Measurements from ENCODE around the gene AGPAT2. TPM values are rescaled to one million over a fixed set of nuclear protein-coding genes. Genes with fewer than 3 reads are reported as not detected.
A peak's percentile ranks its signal among the peaks of the same experiment; 100 is the strongest.

The AGPAT2 gene
- total RNA-seq, 2 experiments from 2014 or later, result 17.2 to 18.8 TPM

- H3K4me1 Mint-ChIP-seq, result peaks cover 41% of the 10 kb centered on the region
- ChIA-PET CTCF (interaction anchor here (1.2 kb wide), 1 partner anchor 12 kb away, joined by 3 read pairs; no protein-coding TSS in a partner anchor), POLR2A (interaction anchor here (2.8 to 4.2 kb wide), 2 partner anchors 24 to 187 kb away, joined by 16 to 29 read pairs; no protein-coding TSS in a partner anchor)
- peak overlapping the region; percentile 93 for H3K4me3 Mint-ChIP-seq
- H3K36me3 Mint-ChIP-seq (ENCODE audit: low read depth), result peaks cover 44% of the 10 kb centered on the region
- H3K27ac Mint-ChIP-seq, result no peak overlapping the region
- H3K9me3 Mint-ChIP-seq, result no peaks in the 10 kb centered on the region
- DNase-seq, result no peak
- no peaks in the 10 kb centered on the region for H3K27me3 Mint-ChIP-seq
These were observed 38.4 kb upstream of the AGPAT2 start for GRCh38 chr9:136725612-136726011.

DNA sequence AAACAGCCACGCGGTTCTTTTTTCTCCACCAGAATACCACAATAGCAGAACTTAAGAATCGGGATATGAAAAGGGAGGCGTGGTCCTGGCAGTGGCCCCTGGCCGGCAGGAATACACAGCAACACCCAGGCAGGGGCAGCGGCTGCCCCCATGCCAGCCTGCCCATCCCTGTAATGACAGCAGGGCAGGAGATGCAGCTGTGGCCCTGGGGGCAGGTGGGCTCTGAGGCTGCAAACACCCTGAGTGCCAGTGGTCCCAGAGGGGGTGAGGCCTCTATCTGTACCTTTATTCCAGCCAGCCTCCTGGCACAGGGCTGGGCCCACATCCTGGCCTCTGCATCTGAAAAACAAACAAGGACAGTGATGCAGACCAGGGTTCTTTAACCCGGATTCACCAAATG is 37.5 kb upstream of the AGPAT2 start:
- H3K27ac Mint-ChIP-seq, result no peak overlapping the region
- peaks cover 44% of the 10 kb centered on the region for H3K36me3 Mint-ChIP-seq (ENCODE audit: low read depth)
- no peak overlapping the region for H3K4me3 Mint-ChIP-seq
- no peaks in the 10 kb centered on the region for H3K9me3 Mint-ChIP-seq
- ChIA-PET POLR2A (no interaction called here), CTCF (interaction anchor here (1.2 kb wide), 1 partner anchor 11 kb away, joined by 3 read pairs; no protein-coding TSS in a partner anchor)
- no peak for DNase-seq
- peaks cover 41% of the 10 kb centered on the region for H3K4me1 Mint-ChIP-seq
- no peaks in the 10 kb centered on the region for H3K27me3 Mint-ChIP-seq

GRCh38 chr9:136723989-136724388 is 36.7 kb upstream of the AGPAT2 start:
- Mint-ChIP-seq H3K9me3 (no peaks in the 10 kb centered on the region), H3K4me1 (peaks cover 38% of the 10 kb centered on the region), H3K27me3 (no peaks in the 10 kb centered on the region), H3K27ac (no peak overlapping the region), H3K36me3 (ENCODE audit: low read depth) (peaks cover 44% of the 10 kb centered on the region), H3K4me3 (no peak overlapping the region)
- no peak for DNase-seq
- CTCF ChIA-PET, result no interaction called here
- POLR2A ChIA-PET, result interaction anchor here (0.9 kb wide), 1 partner anchor 10 kb away, joined by 4 read pairs; no protein-coding TSS in a partner anchor

- Mint-ChIP-seq H3K27me3 (no peaks in the 10 kb centered on the region), H3K9me3 (no peaks in the 10 kb centered on the region), H3K27ac (no peak overlapping the region), H3K36me3 (ENCODE audit: low read depth) (peaks cover 44% of the 10 kb centered on the region), H3K4me3 (no peak overlapping the region), H3K4me1 (peaks cover 38% of the 10 kb centered on the region)
- DNase-seq, result no peak
- POLR2A ChIA-PET, result interaction anchor here (0.9 kb wide), 1 partner anchor 10 kb away, joined by 4 read pairs; no protein-coding TSS in a partner anchor
- CTCF ChIA-PET, result no interaction called here
These were observed 36.2 kb upstream of the AGPAT2 start for GRCh38 chr9:136723362-136723976.

- no peaks in the 10 kb centered on the region for H3K27me3 Mint-ChIP-seq
- POLR2A ChIA-PET, result interaction anchor here (1.0 kb wide), 1 partner anchor 22 kb away, joined by 3 read pairs; no protein-coding TSS in a partner anchor
- CTCF ChIA-PET, result interaction anchor here (0.7 kb wide), 1 partner anchor 15 kb away, joined by 3 read pairs; no protein-coding TSS in a partner anchor
- no peak overlapping the region for H3K4me3 Mint-ChIP-seq
- peaks cover 44% of the 10 kb centered on the region for H3K36me3 Mint-ChIP-seq (ENCODE audit: low read depth)
- peaks cover 38% of the 10 kb centered on the region for H3K4me1 Mint-ChIP-seq
- H3K27ac Mint-ChIP-seq, result no peak overlapping the region
- no peaks in the 10 kb centered on the region for H3K9me3 Mint-ChIP-seq
- no peak for DNase-seq
These were observed 35.7 kb upstream of the AGPAT2 start for GRCh38 chr9:136722969-136723356.

GRCh38 chr9:136722093-136722968 is 35.1 kb upstream of the AGPAT2 start:
- no peaks in the 10 kb centered on the region for H3K9me3 Mint-ChIP-seq
- no peaks in the 10 kb centered on the region for H3K27me3 Mint-ChIP-seq
- H3K27ac Mint-ChIP-seq, result no peak overlapping the region
- no peak for DNase-seq
- H3K4me3 Mint-ChIP-seq, result no peak overlapping the region
- H3K4me1 Mint-ChIP-seq, result peaks cover 35% of the 10 kb centered on the region
- POLR2A ChIA-PET, result interaction anchor here (1.0 to 1.2 kb wide), 2 partner anchors 21 to 28 kb away, joined by 3 read pairs; no protein-coding TSS in a partner anchor
- peaks cover 41% of the 10 kb centered on the region for H3K36me3 Mint-ChIP-seq (ENCODE audit: low read depth)
- CTCF ChIA-PET, result interaction anchor here (0.7 kb wide), 1 partner anchor 14 kb away, joined by 3 read pairs; no protein-coding TSS in a partner anchor

DNA sequence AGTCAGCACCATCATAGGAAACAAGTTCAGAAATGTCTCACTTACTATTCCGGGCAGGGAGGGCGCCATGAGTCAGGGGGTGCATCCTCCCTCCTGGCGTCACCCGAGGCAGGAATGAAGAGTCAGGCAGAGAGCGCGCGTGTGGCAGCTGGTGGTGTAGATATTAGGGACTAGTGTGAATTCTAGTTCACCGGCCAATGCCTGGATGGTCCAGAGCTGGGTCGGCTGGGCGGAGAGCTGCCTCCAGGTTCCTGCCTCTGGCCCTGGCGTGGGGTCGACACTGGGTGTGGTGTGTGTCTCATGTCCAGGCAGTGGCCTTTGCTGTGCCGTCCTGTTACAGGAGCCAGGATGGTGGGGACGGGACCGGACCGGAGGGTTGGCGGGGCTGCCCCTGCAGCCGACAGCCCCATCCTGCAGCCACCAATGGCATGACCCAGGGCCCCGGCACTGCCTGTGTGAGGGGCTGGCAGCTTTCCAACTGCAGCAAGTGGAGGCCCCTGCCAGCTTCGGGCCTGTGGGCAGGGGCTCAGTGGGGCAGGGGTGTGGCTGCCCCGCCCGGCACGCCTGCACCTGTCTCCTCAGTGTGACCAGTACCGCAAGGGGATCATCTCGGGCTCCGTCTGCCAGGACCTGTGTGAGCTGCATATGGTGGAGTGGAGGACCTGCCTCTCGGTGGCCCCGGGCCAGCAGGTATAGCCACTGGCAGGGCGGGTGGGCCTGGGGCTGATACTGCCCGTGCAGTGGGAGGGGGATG is 34.3 kb upstream of the AGPAT2 start:
- no peak for DNase-seq
- H3K9me3 Mint-ChIP-seq, result no peaks in the 10 kb centered on the region
- POLR2A ChIA-PET, result interaction anchor here (0.8 to 1.2 kb wide), 2 partner anchors 21 to 28 kb away, joined by 3 read pairs; no protein-coding TSS in a partner anchor

GRCh38 chr9:136720898-136721338 is 33.7 kb upstream of the AGPAT2 start:
- Mint-ChIP-seq H3K9me3 (no peaks in the 10 kb centered on the region), H3K27ac (no peak overlapping the region), H3K27me3 (peaks cover 1% of the 10 kb centered on the region), H3K4me3 (no peak overlapping the region), H3K36me3 (ENCODE audit: low read depth) (peaks cover 29% of the 10 kb centered on the region), H3K4me1 (peaks cover 24% of the 10 kb centered on the region)
- ChIA-PET POLR2A (interaction anchor here (0.8 kb wide), 1 partner anchor 20 kb away, joined by 3 read pairs; no protein-coding TSS in a partner anchor), CTCF (interaction anchor here (1.0 kb wide), 1 partner anchor 9 kb away, joined by 4 read pairs; no protein-coding TSS in a partner anchor)
- DNase-seq, result no peak

More for the DNA sequence above, 34.3 kb upstream of the AGPAT2 start:
- Mint-ChIP-seq H3K27me3 (no peaks in the 10 kb centered on the region), H3K4me1 (peaks cover 30% of the 10 kb centered on the region), H3K27ac (no peak overlapping the region), H3K36me3 (ENCODE audit: low read depth) (peaks cover 35% of the 10 kb centered on the region), H3K4me3 (no peak overlapping the region)
- CTCF ChIA-PET, result interaction anchor here (1.0 kb wide), 1 partner anchor 9 kb away, joined by 4 read pairs; no protein-coding TSS in a partner anchor

DNA sequence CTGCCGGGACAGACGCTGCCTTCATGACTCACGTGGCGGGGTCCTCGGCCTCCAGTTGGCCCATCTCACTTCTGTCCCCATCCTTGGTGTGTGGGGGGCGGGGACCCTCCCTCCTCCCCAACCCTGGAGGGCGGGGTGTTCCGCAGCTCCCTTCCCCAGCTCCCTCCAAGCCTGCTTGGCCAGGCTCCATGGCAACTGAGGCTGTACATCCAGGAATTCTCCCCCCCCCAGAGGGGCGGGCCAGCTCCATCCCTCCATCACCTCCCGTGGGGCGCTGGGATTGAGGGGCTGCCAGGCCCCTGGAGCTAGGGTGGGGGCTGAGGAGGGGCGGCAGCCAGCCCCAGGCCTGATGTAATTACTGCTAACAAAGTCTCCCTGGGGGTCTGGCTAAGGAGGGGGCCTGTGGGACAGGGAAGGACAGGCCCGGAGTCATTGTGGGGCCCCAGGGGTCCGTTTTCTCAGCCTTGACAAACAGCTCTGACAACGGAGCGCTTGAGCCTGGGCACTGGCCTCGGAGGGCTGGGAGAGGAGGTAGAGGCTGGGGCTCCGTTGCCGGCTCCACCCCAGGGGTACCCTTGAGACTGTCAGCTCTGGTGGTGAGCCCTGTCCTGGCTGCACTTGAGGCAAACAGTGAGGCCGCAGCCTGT is 33.1 kb upstream of the AGPAT2 start:
- ChIA-PET POLR2A (interaction anchor here (0.8 kb wide), 1 partner anchor 20 kb away, joined by 3 read pairs; no protein-coding TSS in a partner anchor), CTCF (interaction anchor here (1.0 kb wide), 1 partner anchor 10 kb away, joined by 4 read pairs; no protein-coding TSS in a partner anchor)
- H3K36me3 Mint-ChIP-seq (ENCODE audit: low read depth), result peaks cover 24% of the 10 kb centered on the region

DNA sequence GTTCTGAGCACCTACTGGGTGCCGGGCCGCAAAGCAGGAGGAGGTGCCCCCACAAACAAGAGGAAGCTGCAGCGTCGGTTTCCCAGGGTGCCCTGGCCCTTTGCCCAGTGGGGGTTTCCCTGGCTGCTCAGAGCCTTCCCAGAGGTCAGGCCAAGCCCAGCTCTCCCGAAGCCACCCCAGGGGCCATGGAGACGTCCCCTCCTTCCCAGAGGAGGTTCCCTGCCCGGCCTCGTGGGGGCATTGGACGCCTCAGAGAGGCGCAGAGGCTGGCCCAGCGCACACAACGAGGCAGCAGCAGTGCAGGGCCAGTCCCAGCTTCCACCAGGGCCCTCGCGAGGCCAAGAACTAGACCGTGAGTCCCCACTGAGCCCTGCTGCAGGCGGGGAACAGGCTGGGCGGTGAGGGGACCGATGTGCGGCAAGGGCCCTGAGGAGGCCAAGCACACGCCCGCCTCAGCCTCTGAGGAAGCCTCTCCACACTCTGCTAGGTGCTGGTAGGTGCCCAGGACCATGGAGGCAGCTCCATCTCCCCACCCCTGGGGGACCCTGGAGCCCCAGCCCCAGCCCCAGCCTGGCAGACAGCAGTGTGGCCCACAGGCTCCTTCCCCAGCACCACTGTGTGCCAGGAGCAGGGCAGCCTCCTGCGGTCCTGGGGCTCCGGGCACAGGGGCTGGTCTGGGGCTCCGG is 32.1 kb upstream of the AGPAT2 start:
- peaks cover 13% of the 10 kb centered on the region for H3K4me1 Mint-ChIP-seq
- no peaks in the 10 kb centered on the region for H3K9me3 Mint-ChIP-seq
- H3K36me3 Mint-ChIP-seq (ENCODE audit: low read depth), result peaks cover 16% of the 10 kb centered on the region
- ChIA-PET POLR2A (interaction anchor here (1.7 kb wide), 1 partner anchor 8 kb away, joined by 15 read pairs; no protein-coding TSS in a partner anchor), CTCF (no interaction called here)
- no peak overlapping the region for H3K4me3 Mint-ChIP-seq
- peaks cover 3% of the 10 kb centered on the region for H3K27me3 Mint-ChIP-seq
- DNase-seq, result no peak
- no peak overlapping the region for H3K27ac Mint-ChIP-seq

More for the DNA sequence above, 33.1 kb upstream of the AGPAT2 start:
- no peak for DNase-seq
- Mint-ChIP-seq H3K4me1 (peaks cover 19% of the 10 kb centered on the region), H3K27me3 (peaks cover 3% of the 10 kb centered on the region), H3K9me3 (no peaks in the 10 kb centered on the region), H3K27ac (no peak overlapping the region), H3K4me3 (no peak overlapping the region)

GRCh38 chr9:136718345-136719194 is 31.3 kb upstream of the AGPAT2 start:
- Mint-ChIP-seq H3K36me3 (ENCODE audit: low read depth) (peaks cover 9% of the 10 kb centered on the region), H3K27ac (no peak overlapping the region), H3K9me3 (no peaks in the 10 kb centered on the region), H3K4me1 (peaks cover 7% of the 10 kb centered on the region), H3K27me3 (peaks cover 8% of the 10 kb centered on the region), H3K4me3 (no peak overlapping the region)
- ChIA-PET CTCF (interaction anchor here (1.6 kb wide), 1 partner anchor 8 kb away, joined by 4 read pairs; no protein-coding TSS in a partner anchor), POLR2A (interaction anchor here (1.7 kb wide), 1 partner anchor 9 kb away, joined by 15 read pairs; no protein-coding TSS in a partner anchor)
- no peak for DNase-seq

Measured in activated CD4-positive, alpha-beta memory T cell treated with anti-CD3 and anti-CD28 coated beads, Interleukin-2, amount 10 ng/mL, durations not matched to agents 7 days and 5 days (primary cell).